HepG2 (cell line): ENCODE data around the gene GPC3.

Experiments
- ATF2 ChIP-seq: sonication (generic); formaldehyde crosslinking; IDR thresholded peaks from 2 replicates; pipeline ENCODE4 v1.4.0; 2020; ENCODE audit warnings: missing genetic modification reagents
- BRCA1 ChIP-seq: sonication (generic); formaldehyde crosslinking; IDR thresholded peaks from 2 replicates; pipeline ENCODE4 v1.4.0; 2020; ENCODE audit warnings: missing genetic modification reagents
- CTCF ChIP-seq: sonication (generic); formaldehyde crosslinking; IDR thresholded peaks from 2 replicates; pipeline ENCODE4 v1.5.0; 2020; ENCODE audit warnings: mild to moderate bottlenecking, missing genetic modification reagents, moderate library complexity
- HOXA9 ChIP-seq: sonication (generic); formaldehyde crosslinking; IDR thresholded peaks from 2 replicates; pipeline ENCODE4 v1.8.1; 2022; ENCODE audit warnings: missing genetic modification reagents, mild to moderate bottlenecking, moderate library complexity, borderline replicate concordance
- TARDBP ChIP-seq: sonication (generic); formaldehyde crosslinking; IDR thresholded peaks from 2 replicates; pipeline ENCODE4 v1.8.0; 2022; ENCODE audit warnings: mild to moderate bottlenecking, missing genetic modification reagents
- TCF7 ChIP-seq: sonication (generic); IDR thresholded peaks from 2 replicates; pipeline ENCODE4 v1.6.1; 2016; ENCODE audit warnings: antibody characterized with exemption, low read depth
- TIGD3 ChIP-seq: sonication (generic); formaldehyde crosslinking; IDR thresholded peaks from 2 replicates; pipeline ENCODE4 v1.5.1; 2020; ENCODE audit warnings: mild to moderate bottlenecking, missing genetic modification reagents, borderline replicate concordance
- USF2 ChIP-seq, 2 experiments: sonication (generic) in 1 of 2; formaldehyde crosslinking in 1 of 2; IDR thresholded peaks; 2 replicates each; pipeline versions ENCODE4 v1.5.1 to v1.6.1; 2011 to 2020; ENCODE audit warnings: borderline replicate concordance in 1 of 2, low read depth in 1 of 2, low read length in 1 of 2, mild to moderate bottlenecking in 1 of 2, missing genetic modification reagents in 1 of 2, moderate library complexity in 1 of 2

- TF ChIP-seq BRCA1 (CRISPR knock-in tag) (no peak), TCF7 (no peak), TIGD3 (CRISPR knock-in tag) (no peak), HOXA9 (CRISPR knock-in tag) (no peak), CTCF (CRISPR knock-in tag) (no peak), USF2 (IDR thresholded peaks at IDR 0.05; ENCODE audit: low read depth, low read length) (no peak), USF2 (CRISPR knock-in tag; IDR thresholded peaks at IDR 0.05; ENCODE audit: borderline replicate concordance) (no peak), ATF2 (CRISPR knock-in tag) (no peak), TARDBP (CRISPR knock-in tag) (no peak)
Observed at GRCh38 chrX:133995759-133996158, 10.4 kb upstream of the GPC3 start.
